GM12801 (cell line): ENCODE results near the gene AGBL3.

Source experiments
- CTCF ChIP-seq: IDR thresholded peaks from one replicate; pipeline ENCODE4 v1.5.1; 2011; ENCODE audit warnings: control low read depth; ENCODE audit not compliant: insufficient read length; ENCODE audit errors: extremely low read depth

AGBL3 gene

DNA sequence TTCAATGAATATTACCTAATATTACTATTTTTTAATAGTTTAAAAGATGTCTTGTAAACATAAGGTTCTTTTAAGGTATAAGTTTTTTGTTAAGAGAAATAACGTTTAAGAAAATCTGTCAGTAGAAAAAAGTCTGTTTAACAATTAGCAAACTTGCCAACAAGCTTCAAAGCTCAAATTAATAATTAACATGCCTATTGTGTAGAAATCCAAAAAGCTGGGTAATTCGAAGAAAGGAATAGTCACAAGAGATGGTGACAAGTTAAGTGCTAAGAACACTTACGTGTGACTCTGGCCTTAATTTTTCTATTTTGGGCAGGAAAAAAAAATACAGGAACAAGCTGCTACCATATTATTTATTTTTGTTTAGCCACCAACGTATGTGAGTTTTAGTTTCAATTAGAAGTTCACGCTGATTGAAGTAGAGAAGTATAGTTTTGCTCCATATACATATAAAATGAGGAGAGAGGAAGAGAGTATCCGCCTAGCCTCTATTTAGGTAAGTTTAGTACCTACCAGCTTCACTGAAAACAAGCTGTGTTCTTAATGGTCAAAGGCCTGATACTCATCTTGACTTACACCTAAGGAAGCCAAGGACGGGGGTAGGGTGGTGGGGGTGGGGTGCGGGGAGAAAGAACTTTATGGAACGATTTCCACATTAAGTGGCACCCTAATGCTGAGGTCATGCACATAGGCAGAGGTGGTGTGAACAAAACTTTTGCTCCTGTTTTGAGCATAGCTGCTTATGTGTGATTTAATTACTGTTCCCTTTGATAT is 43.4 kb upstream of the AGBL3 start:
- no peak for TF ChIP-seq CTCF

GRCh38 chr7:134943785-134944400 is 42.4 kb upstream of the AGBL3 start:
- TF ChIP-seq CTCF, result no peak

DNA sequence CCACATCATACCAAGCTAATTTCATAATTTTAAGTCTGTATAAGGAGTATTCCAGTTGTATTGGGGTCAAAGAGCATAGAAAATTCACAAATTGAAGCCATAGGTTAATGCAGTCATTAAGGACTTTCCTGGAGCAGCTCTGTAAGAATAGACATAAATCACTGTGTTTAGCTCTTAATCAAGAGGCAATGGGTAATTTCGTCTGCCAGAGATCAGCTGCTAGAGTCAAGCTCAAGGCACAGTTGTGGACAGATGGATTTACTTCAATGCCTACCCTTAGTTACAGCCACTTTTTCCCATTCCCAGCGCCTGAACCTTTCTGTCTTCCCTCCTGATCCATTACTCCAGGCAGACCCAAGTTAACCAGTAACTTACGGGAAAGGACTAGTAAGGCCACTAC is 40.6 kb upstream of the AGBL3 start:
- no peak for TF ChIP-seq CTCF

DNA sequence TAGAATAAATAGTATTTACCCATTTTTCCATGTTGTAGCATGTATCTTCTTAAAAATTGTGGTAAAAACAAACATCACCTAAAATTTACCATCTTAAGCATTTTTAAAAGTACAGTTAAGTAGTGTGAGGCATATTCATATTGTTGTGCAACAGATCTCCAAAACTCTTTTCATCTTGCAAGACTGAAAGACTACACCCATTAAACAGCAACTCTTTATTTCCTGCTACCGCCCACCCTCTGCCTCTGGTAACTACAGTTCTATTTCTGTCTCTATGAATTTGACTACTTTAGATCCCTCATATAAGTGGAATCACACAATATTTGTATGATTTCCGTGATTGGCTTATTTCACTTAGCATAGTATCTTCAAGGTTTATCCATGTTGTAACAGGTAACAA is 40.0 kb upstream of the AGBL3 start:
- no peak for TF ChIP-seq CTCF

DNA sequence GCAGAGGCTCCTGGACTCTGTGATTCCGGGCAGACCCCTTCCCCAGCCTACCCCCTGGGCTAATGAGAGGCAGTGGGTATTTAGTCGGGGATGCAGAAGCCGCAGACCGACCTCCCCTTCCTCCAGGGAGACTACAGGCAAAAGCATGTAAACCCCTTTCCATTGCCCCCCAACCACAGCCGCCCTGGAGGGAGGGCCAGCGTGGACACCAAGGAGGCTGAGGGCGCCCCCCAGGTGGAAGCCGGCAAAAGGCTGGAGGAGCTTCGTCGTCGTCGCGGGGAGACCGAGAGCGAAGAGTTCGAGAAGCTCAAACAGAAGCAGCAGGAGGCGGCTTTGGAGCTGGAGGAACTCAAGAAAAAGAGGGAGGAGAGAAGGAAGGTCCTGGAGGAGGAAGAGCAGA is 39.0 kb upstream of the AGBL3 start:
- no peak for TF ChIP-seq CTCF

GRCh38 chr7:134947831-134948230 is 38.5 kb upstream of the AGBL3 start:
- no peak for TF ChIP-seq CTCF

DNA sequence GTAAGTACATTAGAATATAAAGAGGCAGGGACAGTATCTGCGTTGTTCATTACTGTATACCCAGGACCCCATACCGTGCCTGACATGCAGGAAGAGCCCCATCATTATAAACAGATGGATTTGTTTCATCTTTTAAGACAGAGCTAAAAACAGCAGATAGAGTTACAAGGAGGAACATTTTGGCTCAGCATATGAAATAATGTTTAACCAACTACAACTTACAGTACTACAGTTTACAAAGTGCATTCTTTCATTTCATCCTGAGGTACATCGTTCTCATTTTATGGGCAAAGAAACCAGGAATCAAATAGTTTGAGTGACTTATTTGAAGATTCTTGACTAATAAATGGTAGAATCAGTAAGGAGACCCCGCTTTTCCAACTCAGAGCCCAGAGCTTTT is 38.1 kb upstream of the AGBL3 start:
- no peak for TF ChIP-seq CTCF
